Naive thymus-derived CD4-positive, alpha-beta T cell (primary cell): Measurements from ENCODE around the gene TBCEL. TPM values are rescaled to one million over a fixed set of nuclear protein-coding genes. Genes with fewer than 3 reads are reported as not detected.

Experiments
- ATAC-seq: fragments of 150-1000 bp; cut with Tn5 transposase; 2 replicates; pipeline ENCODE4 v1.10.0; 2021; ENCODE audit warnings: mild to moderate bottlenecking, moderate library complexity
- CTCF ChIA-PET: fragments of 350-600 bp; sonication (Branson Sonifier 250); formaldehyde crosslinking; loops from one replicate; lab custom pipeline; 2021; ENCODE audit warnings: antibody characterized with exemption; lab: Charles Lee
- POLR2A ChIA-PET: fragments of 350-600 bp; sonication (Branson Sonifier 250); formaldehyde crosslinking; loops from one replicate; lab custom pipeline; 2021; ENCODE audit warnings: antibody characterized with exemption, inconsistent platforms; lab: Charles Lee
- DNase-seq, 9 donors: peaks; one replicate each; pipeline versions ENCODE4 v3.0.0 to v3.0.0-alpha.2; 2020 to 2022; ENCODE audit warnings: mixed read lengths in 1 of 9
- H3K27ac ChIP-seq: one replicate; pipeline ENCODE4 v1.7.0; 2013; ENCODE audit warnings: mild to moderate bottlenecking, low read depth, low read length, moderate library complexity
- H3K27me3 ChIP-seq, 2 donors: one replicate each; pipeline ENCODE4 v1.7.0; 2013; ENCODE audit warnings: low read length in 2 of 2, mild to moderate bottlenecking in 2 of 2, moderate library complexity in 2 of 2; ENCODE audit not compliant: control insufficient read depth in 2 of 2, insufficient read depth in 2 of 2
- H3K36me3 ChIP-seq, 3 experiments: 1 replicate in 2 of 3; 2 replicates in 1 of 3; pipeline ENCODE4 v1.7.0; 2013; ENCODE audit warnings: low read length in 3 of 3, mild to moderate bottlenecking in 3 of 3, moderate library complexity in 1 of 3; ENCODE audit not compliant: insufficient read depth in 3 of 3, control insufficient read depth in 2 of 3
- H3K4me1 ChIP-seq, 2 donors: one replicate each; pipeline ENCODE4 v1.7.0; 2013; ENCODE audit warnings: low read length in 2 of 2, mild to moderate bottlenecking in 2 of 2, moderate library complexity in 1 of 2; ENCODE audit not compliant: control insufficient read depth in 2 of 2, insufficient read depth in 2 of 2
- H3K4me3 ChIP-seq: 2 replicates; pipeline ENCODE4 v1.7.0; 2013; ENCODE audit warnings: mild to moderate bottlenecking, low read length
- H3K9me3 ChIP-seq, 3 experiments: 1 replicate in 2 of 3; 2 replicates in 1 of 3; pipeline ENCODE4 v1.7.0; 2013; ENCODE audit warnings: low read length in 3 of 3; ENCODE audit not compliant: control insufficient read depth in 2 of 3
- H3K27ac Mint-ChIP-seq, 9 donors: one replicate each; pipeline ENCODE4 v1.8.0; 2020 to 2022; ENCODE audit warnings: mixed read lengths in 9 of 9, mild to moderate bottlenecking in 8 of 9, moderate library complexity in 5 of 9, inconsistent platforms in 2 of 9
- H3K27me3 Mint-ChIP-seq, 5 donors: one replicate each; pipeline ENCODE4 v1.8.0; 2021 to 2022; ENCODE audit warnings: mixed read lengths in 5 of 5, mild to moderate bottlenecking in 1 of 5
- H3K36me3 Mint-ChIP-seq, 5 donors: one replicate each; pipeline ENCODE4 v1.8.0; 2020 to 2022; ENCODE audit warnings: mixed read lengths in 5 of 5, mild to moderate bottlenecking in 3 of 5, inconsistent platforms in 1 of 5
- H3K4me1 Mint-ChIP-seq, 7 donors: one replicate each; pipeline ENCODE4 v1.8.0; 2020 to 2022; ENCODE audit warnings: mixed read lengths in 7 of 7, mild to moderate bottlenecking in 3 of 7, inconsistent platforms in 1 of 7
- H3K4me3 Mint-ChIP-seq, 10 donors: one replicate each; pipeline ENCODE4 v1.8.0; 2020 to 2022; ENCODE audit warnings: mild to moderate bottlenecking in 10 of 10, mixed read lengths in 10 of 10, moderate library complexity in 6 of 10, inconsistent platforms in 2 of 10
- H3K9me3 Mint-ChIP-seq, 11 donors: one replicate each; pipeline ENCODE4 v1.8.0; 2020 to 2022; ENCODE audit warnings: mixed read lengths in 11 of 11, mild to moderate bottlenecking in 4 of 11, inconsistent platforms in 1 of 11, moderate library complexity in 1 of 11
- intact Hi-C, 2 donors: fragments of 100-400 bp; cut with micrococcal nuclease; formaldehyde crosslinking; loops; one replicate each; pipeline ENCODE4 v1.15.1; 2023
- polyA plus RNA-seq, 2 donors: library from polyadenylated mRNA; unstranded; fragments of 300-500 nt; fragmentation: Illumina TruSeq; gene quantifications; one replicate each; pipeline ENCODE4 v1.2.3, GENCODE V29; 2021
- total RNA-seq, 6 experiments: library from RNA in 5 of 6; stranded (reverse) in 5 of 6; gene quantifications; 1 replicate in 5 of 6; 2 replicates in 1 of 6; pipeline ENCODE4 v1.2.3 and lab custom pipeline; 2021 to 2026

TBCEL gene
- total and polyA plus RNA-seq, 7 experiments from 2014 or later, result 3.2 to 30.0 (median 21.8) TPM

- intact Hi-C loops, result no loop called here
- no peaks in the 10 kb centered on the region for H3K36me3 ChIP-seq
- Mint-ChIP-seq H3K4me1 (peaks cover 21 to 49% (median 37%) of the 10 kb centered on the region in 7 donors), H3K27me3 (no peaks in the 10 kb centered on the region), H3K4me3 (no peak overlapping the region), H3K9me3 (no peaks in the 10 kb centered on the region), H3K27ac (no peak overlapping the region), H3K36me3 (peaks cover 0 to 34% (median 5%) of the 10 kb centered on the region in 5 donors)
- no peaks in the 10 kb centered on the region for H3K4me1 ChIP-seq
- H3K9me3 ChIP-seq, result no peaks in the 10 kb centered on the region
- H3K27me3 ChIP-seq, result no peaks in the 10 kb centered on the region
- POLR2A ChIA-PET, result no interaction called here
- ATAC-seq (no peak), DNase-seq (no peak)
- CTCF ChIA-PET, result no interaction called here
- no peak overlapping the region for H3K27ac ChIP-seq
- no peak overlapping the region for H3K4me3 ChIP-seq
Measured at GRCh38 chr11:121032546-121032945, 8.6 kb downstream of the TBCEL start.

GRCh38 chr11:121033635-121034034 is 9.7 kb downstream of the TBCEL start:
- no peaks in the 10 kb centered on the region for H3K9me3 Mint-ChIP-seq
- intact Hi-C loops, result no loop called here
- no peak for ATAC-seq
- Histone ChIP-seq H3K4me3 (no peak overlapping the region), H3K27ac (no peak overlapping the region), H3K27me3 (no peaks in the 10 kb centered on the region), H3K9me3 (no peaks in the 10 kb centered on the region), H3K4me1 (no peaks in the 10 kb centered on the region), H3K36me3 (no peaks in the 10 kb centered on the region)
- peaks cover 21 to 48% (median 37%) of the 10 kb centered on the region in 7 donors for H3K4me1 Mint-ChIP-seq
- DNase-seq, result no peak
- ChIA-PET POLR2A (no interaction called here), CTCF (no interaction called here)
- H3K36me3 Mint-ChIP-seq, result peaks cover 0 to 35% (median 5%) of the 10 kb centered on the region in 5 donors
- H3K27me3 Mint-ChIP-seq, result no peaks in the 10 kb centered on the region
- no peak overlapping the region for H3K4me3 Mint-ChIP-seq
- H3K27ac Mint-ChIP-seq, result no peak overlapping the region

GRCh38 chr11:121035169-121035755 is 11.4 kb downstream of the TBCEL start:
- ATAC-seq, result no peak
- Mint-ChIP-seq H3K4me3 (no peak overlapping the region), H3K27ac (no peak overlapping the region), H3K4me1 (peaks cover 14 to 45% (median 32%) of the 10 kb centered on the region in 7 donors), H3K36me3 (peaks cover 0 to 37% (median 7%) of the 10 kb centered on the region in 5 donors), H3K9me3 (no peaks in the 10 kb centered on the region), H3K27me3 (no peaks in the 10 kb centered on the region)
- POLR2A ChIA-PET, result interaction anchor here (0.6 kb wide), 1 partner anchor 41 kb away, joined by 3 read pairs; no protein-coding TSS in a partner anchor
- Histone ChIP-seq H3K27me3 (no peaks in the 10 kb centered on the region), H3K9me3 (no peaks in the 10 kb centered on the region), H3K36me3 (no peaks in the 10 kb centered on the region), H3K4me3 (no peak overlapping the region), H3K27ac (no peak overlapping the region), H3K4me1 (no peaks in the 10 kb centered on the region)
- DNase-seq, result no peak
- CTCF ChIA-PET, result no interaction called here
- intact Hi-C loops, result no loop called here

- CTCF ChIA-PET, result no interaction called here
- Mint-ChIP-seq H3K4me3 (peak overlapping the region in 1 of 10 donors; percentile 48), H3K27me3 (no peaks in the 10 kb centered on the region), H3K27ac (no peak overlapping the region), H3K9me3 (no peaks in the 10 kb centered on the region), H3K4me1 (peaks cover 13 to 42% (median 29%) of the 10 kb centered on the region in 7 donors), H3K36me3 (peaks cover 0 to 35% (median 7%) of the 10 kb centered on the region in 5 donors)
- intact Hi-C loops, result no loop called here
- Histone ChIP-seq H3K36me3 (no peaks in the 10 kb centered on the region), H3K4me1 (no peaks in the 10 kb centered on the region), H3K4me3 (no peak overlapping the region), H3K27me3 (no peaks in the 10 kb centered on the region), H3K27ac (no peak overlapping the region), H3K9me3 (no peaks in the 10 kb centered on the region)
- DNase-seq (no peak), ATAC-seq (no peak)
- POLR2A ChIA-PET, result no interaction called here
Measured at GRCh38 chr11:121035780-121036179, 11.9 kb downstream of the TBCEL start.

GRCh38 chr11:121037016-121037415 is 13.1 kb downstream of the TBCEL start:
- ChIA-PET POLR2A (no interaction called here), CTCF (no interaction called here)
- H3K4me1 Mint-ChIP-seq, result peaks cover 13 to 49% (median 29%) of the 10 kb centered on the region in 7 donors
- H3K4me3 Mint-ChIP-seq, result no peak overlapping the region
- ATAC-seq (no peak), DNase-seq (no peak)
- no peaks in the 10 kb centered on the region for H3K36me3 ChIP-seq
- H3K27ac Mint-ChIP-seq, result no peak overlapping the region
- no peaks in the 10 kb centered on the region for H3K4me1 ChIP-seq
- H3K9me3 ChIP-seq, result no peaks in the 10 kb centered on the region
- H3K9me3 Mint-ChIP-seq, result no peaks in the 10 kb centered on the region
- no peak overlapping the region for H3K27ac ChIP-seq
- intact Hi-C loops, result no loop called here
- no peaks in the 10 kb centered on the region for H3K27me3 Mint-ChIP-seq
- H3K4me3 ChIP-seq, result no peak overlapping the region
- H3K36me3 Mint-ChIP-seq, result peaks cover 0 to 30% (median 7%) of the 10 kb centered on the region in 5 donors
- H3K27me3 ChIP-seq, result no peaks in the 10 kb centered on the region

GRCh38 chr11:121038648-121039409 is 14.9 kb downstream of the TBCEL start:
- ChIA-PET CTCF (interaction anchor here (0.7 kb wide), 1 partner anchor 1665 kb away, joined by 4 read pairs; no protein-coding TSS in a partner anchor), POLR2A (no interaction called here)
- no peaks in the 10 kb centered on the region for H3K9me3 ChIP-seq
- H3K4me3 Mint-ChIP-seq, result no peak overlapping the region
- no peak for ATAC-seq
- no peaks in the 10 kb centered on the region for H3K27me3 Mint-ChIP-seq
- no peak for DNase-seq
- H3K36me3 ChIP-seq, result no peaks in the 10 kb centered on the region
- no peak overlapping the region for H3K27ac Mint-ChIP-seq
- H3K27me3 ChIP-seq, result no peaks in the 10 kb centered on the region
- H3K4me1 ChIP-seq, result no peaks in the 10 kb centered on the region
- H3K9me3 Mint-ChIP-seq, result peaks cover 0 to 2% (median 0%) of the 10 kb centered on the region in 11 donors
- H3K4me1 Mint-ChIP-seq, result peaks cover 13 to 45% (median 34%) of the 10 kb centered on the region in 7 donors
- intact Hi-C loops, result no loop called here
- peaks cover 0 to 27% (median 7%) of the 10 kb centered on the region in 5 donors for H3K36me3 Mint-ChIP-seq
- no peak overlapping the region for H3K27ac ChIP-seq
- H3K4me3 ChIP-seq, result no peak overlapping the region
